NCI-H2171 (cell line): ENCODE data around the gene DUSP9.

Source experiments
- DNase-seq: peaks from one replicate; lab custom pipeline; 2025; lab: John Stamatoyannopoulos, UW

DUSP9 gene

DNA sequence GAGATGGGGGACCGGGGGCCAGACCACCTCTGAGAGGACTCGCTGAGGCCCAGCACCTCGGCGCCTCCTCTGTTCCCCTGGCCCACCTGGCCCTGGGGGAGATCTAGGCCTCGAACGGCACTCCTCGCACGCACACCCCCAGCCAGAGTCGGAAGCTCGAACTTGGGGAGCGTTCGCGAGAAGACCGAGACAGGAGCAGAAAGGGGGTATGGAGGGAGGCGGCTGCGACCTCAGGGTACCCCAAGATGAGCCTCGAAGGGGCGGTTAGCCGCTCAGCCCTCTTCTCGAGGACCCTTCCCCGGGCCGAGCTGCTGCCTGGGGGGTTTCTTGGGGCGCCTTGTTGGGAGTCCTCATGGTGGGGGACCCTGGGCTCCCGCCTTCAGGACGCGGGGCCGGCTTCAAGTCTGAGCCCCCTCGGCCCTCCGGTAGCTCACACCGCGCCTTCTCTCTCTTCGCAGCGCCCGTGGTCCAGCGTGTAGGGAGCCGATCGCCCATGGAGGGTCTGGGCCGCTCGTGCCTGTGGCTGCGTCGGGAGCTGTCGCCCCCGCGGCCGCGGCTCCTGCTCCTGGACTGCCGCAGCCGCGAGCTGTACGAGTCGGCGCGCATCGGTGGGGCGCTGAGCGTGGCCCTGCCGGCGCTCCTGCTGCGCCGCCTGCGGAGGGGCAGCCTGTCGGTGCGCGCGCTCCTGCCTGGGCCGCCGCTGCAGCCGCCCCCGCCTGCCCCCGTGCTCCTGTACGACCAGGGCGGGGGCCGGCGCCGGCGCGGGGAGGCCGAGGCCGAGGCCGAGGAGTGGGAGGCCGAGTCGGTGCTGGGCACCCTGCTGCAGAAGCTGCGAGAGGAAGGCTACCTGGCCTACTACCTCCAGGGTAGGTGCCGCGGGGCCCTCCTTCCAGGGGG lies 706 bp downstream of the DUSP9 start:
- no peak for DNase-seq

DNA sequence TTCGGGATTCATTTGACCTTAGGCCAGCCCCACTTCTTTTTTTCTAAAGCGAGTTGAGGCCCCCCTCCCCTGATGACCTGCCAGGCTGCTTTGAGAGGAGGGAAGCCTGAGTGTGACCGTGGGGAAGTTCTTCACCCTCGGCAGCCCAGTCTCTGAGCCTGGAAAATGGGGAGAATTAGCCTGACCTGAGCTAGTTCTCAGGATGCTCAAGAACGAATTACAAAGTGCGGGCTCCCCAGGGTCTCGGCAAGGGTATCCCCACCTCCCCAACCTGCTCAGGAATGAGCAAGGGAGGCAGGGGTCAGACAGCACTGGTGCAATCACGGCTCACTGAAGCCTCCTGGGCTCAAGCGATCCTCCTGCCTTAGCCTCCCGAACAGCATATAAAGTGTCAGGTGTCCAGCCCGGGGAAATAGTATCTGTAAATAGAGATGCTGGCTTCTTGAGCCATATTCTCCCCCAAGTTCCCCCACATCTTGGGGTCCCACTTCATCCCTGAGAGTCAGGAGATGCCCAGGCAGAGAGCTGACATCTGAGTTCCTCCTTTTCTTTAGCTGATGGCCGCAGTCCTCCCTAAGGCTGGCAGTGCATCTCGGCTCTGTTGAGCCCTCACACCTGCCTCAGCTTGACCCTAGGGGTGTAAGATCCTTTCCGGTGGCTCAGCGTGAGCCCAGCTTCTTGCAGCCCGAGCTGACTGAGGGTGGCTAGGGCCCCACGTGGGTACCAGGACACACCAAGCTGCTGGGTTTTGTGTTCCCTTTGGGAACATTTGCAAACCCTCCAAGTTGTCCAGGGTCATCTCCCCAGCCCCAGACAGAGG lies 1.6 kb downstream of the DUSP9 start:
- DNase-seq = no peak

DNA sequence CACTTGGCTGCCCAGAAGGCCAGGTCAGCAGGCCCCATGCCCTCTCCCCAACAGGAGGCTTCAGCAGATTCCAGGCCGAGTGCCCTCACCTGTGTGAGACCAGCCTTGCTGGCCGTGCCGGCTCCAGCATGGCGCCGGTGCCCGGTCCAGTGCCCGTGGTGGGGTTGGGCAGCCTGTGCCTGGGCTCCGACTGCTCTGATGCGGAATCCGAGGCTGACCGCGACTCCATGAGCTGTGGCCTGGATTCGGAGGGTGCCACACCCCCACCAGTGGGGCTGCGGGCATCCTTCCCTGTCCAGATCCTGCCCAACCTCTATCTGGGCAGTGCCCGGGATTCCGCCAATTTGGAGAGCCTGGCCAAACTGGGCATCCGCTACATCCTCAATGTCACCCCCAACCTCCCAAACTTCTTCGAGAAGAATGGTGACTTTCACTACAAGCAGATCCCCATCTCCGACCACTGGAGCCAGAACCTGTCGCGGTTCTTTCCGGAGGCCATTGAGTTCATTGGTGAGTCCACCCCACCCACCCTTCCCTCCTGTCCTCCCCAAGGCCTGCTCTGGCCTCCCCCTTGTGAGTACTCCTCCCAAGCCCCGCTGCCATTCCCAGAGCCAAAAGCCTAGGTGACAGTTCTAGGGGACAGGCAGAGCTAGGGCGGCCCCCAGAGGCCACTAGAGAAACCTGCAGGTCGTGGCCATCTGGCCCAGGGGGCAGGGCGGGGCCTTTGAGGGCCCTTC lies 2.3 kb downstream of the DUSP9 start:
- no peak for DNase-seq

DNA sequence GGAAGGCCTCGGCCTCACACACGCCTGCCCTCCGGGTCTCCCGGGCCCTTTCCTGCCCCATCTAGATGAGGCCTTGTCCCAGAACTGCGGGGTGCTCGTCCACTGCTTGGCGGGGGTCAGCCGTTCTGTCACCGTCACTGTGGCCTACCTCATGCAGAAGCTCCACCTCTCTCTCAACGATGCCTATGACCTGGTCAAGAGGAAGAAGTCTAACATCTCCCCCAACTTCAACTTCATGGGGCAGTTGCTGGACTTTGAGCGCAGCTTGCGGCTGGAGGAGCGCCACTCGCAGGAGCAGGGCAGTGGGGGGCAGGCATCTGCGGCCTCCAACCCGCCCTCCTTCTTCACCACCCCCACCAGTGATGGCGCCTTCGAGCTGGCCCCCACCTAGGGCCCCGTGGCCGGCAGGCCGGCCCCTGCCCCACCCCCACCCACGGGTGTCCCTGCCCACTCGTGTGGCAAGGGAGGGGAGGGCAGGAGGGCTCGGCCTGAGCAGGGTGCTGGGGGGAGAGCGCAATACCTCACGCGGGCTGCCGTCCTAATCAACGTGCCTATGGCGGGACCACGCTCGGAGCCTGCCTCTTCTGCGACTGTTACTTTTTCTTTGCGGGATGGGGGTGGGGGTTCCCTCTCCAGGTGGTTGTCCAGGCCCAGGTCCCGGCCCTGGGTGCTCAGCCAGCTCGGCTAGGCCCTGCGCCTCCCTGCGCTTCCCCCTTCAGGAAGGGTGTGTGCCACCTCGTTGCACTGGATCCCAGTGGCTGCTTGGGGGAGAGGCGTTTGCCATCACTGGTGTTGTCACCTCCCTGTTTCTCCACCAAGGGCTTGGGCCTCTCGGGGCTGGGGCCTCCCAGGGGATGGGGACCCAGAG lies 3.1 kb downstream of the DUSP9 start:
- no peak for DNase-seq

DNA sequence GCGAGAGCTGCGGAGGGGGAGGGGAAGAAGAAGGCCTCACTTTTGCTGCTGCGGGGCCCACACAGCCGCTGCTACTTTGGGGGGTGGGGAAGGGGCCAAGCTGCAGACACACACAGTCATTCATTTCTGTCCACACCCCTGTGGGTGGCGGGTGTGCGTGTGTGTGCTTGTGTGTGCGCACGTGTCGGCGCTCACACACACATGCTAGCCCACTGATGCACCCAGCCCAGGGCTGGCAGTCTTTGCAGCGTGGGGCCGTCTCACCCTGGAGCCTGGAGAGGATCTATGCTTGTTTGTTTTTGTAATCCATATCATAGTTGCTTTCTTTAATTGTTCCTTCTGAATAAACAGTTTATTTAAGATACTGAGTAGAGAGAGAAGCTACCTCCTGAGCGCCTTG lies 4.0 kb downstream of the DUSP9 start:
- DNase-seq = no peak

DNA sequence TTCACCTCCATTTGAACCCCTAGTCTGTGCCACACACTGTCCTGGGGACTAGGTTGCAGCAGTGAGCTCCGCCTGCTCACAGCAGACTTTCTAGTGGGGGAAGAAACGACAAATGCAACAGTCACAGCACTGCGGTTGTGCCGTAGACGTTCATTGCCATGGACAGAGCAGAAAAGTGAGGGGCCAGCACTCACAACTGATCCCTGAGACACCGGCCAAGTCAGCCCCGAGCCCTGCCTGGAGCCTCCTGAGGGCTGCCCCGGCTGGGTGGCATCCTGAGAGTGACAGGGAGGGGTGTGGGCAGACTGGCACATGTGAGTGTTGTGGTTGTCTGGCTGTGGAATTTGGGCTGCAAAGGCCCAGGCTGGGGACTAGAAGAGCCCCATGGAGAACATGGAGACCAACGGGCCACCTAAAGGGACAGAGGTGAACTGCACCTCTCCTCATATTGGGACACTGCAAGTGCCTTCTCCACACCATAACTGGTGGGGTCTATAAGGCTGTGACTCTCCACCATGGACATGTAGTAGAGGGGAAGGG lies 4.6 kb downstream of the DUSP9 start:
- DNase-seq = no peak

DNA sequence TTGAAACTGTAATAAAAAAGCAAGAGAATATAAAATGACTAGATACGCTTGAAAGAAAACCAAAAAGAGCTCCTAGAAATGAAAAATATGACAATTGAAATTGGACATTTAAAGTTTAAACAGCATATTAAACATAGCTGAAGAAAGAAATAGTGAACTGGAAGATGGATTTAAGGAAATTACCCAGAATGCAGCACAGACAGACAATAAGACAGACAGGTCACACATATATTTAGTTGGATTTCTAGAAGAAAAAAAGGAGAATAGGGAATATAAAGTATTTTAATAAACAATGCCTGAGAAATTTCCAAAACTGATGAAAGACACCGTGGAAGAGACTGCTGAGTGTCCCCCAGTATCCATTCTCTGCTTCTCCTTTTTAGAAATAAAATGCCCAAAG lies 6.6 kb downstream of the DUSP9 start:
- DNase-seq = no peak

DNA sequence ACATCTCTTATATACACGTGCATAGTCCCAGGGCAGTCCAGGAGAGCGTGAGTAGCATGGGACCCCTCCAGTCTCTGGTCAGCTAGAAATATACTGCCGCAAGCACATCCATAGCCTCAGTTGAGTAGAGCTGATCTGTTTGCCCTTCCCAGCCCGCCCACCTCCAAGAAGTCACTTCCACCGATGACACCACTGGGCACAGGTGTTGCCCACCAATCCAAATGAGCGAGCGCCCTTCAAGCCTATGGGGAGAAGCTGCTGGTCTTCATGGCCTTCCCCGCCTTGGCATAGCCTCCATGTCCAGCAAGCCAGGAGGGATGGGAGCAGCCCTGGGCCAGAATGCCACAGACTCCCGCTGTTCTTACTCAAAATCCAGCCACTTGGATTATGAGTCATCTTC lies 10.2 kb downstream of the DUSP9 start:
- DNase-seq = no peak

DNA sequence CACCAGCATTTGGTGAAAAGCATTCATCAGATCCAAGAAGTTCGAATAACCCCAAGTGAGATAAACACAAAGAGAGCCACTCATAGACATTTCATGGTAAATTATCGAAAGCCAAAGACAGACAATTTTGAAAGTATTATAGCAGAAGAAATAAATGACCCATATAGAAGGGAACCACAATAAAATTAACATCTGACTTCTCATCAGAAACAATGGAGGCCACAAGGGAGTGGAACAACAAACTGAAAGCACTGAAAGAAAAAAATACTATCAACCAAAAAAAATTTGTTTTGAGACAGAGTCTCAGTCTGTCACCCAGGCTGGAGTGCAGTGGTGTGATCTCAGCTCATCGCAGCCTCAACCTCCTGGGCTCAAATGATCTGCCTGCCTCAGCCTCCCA lies 12.3 kb downstream of the DUSP9 start:
- DNase-seq = no peak

DNA sequence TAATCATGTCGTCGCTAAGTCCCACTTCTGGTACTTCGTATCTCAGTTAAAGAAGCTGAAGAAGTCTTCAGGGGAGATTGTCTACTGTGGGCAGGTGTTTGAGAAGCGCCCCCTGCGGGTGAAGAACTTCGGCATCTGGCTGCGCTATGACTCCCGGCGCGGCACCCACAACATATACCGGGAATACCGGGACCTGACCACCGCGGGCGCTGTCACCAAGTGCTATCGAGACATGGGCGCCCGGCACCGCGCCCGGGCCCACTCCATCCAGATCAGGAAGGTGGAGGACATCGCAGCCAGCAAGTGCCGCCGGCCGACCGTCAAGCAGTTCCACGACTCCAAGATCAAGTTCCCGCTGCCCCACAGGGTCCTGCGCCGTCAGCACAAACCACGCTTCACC lies 15.3 kb downstream of the DUSP9 start:
- no peak for DNase-seq

DNA sequence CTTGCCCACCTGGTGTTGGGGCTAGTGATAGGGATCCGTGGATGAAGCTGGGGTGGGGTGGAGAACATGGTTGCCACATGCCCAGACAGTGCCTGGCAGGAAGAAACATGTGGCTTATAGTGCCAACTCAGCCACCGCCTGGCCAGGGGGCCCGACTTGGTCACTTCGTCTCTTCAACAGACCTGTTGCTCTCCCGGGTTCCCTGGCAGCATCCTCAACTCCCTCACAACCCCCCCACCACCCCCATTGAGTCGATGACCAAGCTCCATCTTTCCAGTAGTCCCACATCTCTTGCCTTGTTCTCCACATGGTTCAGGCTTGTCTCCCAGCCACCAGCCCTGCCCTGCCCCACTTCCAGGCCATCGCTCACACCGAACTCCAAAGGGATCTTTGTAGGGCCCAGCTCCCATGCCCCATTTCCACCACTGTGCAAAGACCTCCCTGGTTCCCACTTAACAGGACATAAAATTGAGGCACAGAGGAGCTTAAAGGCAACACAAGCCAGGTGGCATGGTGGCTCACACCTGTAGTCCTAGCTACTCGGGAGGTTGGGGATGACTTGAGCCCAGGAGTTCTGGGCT lies 18.8 kb downstream of the DUSP9 start:
- no peak for DNase-seq

DNA sequence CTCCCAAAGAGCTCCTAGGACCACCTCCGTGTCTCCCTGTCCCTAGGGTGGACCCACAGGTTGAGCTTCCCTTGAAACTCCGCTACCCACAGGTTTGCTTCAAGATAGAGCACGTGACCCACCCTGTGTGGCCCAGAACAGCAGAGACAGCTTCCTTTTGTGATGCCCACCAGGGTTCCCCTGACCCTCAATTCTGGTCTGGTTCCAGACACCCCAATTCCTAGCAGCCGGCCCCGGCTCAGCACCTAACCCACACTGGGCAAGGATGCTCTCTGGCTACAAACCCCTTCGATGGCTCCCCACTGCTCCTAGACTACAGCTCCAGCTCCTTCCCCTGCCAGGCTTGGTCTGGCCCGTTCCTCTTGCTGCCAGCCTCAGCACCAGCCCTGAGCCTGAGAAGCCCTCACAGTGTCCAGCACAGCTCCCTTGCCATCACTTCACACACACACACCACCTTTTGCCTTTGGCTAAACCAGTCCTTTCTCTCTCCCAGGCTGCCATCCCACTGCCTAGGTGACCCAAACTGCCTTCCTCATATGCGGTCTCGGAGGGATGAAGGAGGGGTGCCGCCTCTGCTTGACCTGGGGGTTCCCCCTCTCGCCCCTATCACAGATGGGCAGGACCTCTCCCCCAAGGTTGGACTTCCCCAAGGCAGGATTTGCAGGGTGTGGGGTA lies 20.4 kb downstream of the DUSP9 start:
- DNase-seq = no peak

DNA sequence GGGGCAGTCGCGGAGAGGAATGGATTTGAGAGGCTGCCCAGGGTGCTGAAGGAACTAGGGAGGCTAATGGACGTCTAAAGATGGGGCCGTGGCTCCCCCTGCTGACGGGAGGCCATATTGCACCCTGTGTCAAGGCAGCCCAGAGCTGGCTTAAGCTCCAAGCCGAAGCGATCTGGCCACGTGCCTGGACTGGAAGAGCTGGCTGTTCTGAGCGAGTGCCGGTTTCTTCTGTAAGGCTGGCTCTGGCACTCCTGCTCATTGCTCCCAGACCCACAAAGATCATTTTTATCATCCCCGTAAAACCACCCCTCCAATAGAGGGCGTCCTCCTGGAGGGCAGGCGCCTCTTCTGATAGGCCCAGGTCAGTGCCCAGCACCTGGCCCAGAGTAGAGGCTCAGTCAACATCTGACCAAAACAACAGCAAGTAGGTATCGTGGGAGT lies 21.0 kb downstream of the DUSP9 start:
- no peak for DNase-seq

DNA sequence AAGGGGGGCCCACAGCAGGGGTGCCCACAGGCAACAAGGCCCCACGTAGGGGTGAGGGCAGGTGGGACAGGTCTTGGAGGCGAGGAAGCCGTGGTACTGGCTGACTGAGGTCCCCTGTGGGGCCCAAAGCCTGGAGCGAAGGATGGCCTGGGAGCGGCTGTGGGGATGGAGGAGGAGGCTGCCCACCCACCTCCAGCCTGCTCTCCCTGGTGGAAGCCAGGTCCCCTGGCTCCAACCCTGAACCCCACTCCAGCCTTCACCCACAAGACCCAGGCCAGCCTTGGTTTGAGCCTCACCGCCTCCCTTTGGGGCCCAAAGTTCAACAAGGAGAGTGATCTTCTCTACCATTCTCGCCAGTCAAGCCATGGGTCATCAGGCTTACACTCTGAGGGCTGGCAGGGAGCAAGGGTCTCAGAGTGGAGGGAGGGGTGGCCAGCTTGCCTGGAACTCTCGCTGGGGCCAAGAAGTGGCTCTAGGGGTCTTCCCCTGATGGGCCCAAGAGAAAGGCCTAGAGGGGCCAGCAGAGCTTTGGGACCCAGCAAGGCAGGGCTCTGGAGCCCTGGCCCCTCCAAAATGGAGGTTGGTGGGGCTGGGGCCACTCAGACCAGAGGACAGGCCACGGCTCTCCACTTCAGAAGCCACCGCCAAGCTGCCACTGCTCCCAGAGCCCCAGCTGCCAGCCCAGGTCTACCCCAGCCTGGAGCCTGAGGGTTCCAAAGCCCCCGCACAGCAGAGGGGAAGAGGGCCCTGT lies 21.6 kb downstream of the DUSP9 start:
- no peak for DNase-seq

DNA sequence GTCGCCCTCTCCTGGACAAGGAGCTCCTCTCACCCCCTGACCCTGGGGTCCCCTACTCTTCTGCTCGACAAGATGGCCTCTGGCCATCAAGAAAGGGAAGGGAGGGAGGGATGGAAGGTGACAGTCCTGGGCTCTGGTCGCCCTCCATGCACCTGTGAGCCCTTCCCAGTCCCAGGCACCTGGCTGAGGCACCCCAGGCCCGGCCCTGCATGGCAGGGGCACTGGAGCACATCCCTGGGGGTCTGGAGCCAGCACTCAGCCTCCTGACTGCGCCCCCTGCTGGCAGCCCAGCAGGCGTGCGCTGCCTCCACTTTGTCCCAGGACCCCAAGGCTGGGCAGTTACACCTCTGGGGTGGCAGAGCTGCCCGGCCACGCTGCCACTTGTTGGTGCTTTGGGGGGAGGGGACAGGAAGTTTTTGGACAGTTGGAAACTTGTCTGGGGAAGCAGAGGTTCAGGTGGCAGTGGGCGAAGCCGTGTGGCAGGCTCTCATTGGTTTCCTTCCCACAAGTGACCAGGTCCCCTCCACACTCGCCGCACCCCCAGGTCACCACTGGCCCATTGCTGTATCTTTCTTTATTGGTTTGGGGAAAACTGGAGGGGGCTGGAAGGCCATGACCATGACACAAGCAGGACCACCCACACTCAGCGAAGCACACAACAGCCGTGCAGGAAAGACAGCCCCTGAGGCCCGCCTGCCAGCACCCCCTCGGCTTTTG lies 22.3 kb downstream of the DUSP9 start:
- DNase-seq = no peak

DNA sequence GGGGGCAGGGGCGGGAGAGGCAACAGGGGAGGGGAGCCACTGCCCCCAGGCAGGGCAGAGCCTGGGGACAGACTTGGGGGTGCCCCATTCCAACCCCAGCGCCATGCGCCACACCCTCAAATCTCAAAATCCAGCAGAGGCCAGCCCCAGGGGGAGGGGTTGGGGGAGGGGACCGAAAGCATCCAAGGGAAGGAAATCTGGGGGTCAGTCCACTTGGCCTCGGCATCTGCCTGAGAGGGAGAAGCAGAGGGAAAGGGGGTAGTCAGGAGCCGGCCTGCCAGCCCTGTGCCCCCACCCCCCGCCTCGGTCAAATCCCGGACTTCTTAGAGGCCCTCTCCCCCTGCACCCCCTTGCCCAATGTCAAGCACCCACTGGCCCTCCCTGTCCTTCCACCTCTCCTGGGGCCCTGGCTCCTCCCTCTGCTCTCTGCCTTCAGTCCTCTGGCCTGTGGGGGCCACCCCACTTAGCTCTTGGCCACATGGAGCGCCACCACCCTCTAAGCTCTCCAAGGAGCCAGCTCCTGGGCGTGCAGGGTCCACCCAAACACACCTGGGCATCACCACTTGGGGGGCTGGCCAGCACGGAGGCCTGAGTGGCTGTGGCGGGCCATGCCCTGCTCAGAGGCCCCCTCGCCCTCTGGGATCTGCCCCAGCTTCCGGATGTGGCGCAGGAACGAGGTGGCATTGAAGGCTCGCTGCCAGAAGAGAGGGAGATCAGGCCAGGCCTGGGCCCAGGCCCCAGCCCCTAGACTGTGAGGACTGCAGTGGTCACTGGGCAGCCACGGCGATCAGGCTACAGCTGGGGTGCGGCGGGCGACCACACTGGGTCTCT lies 23.1 kb downstream of the DUSP9 start:
- no peak for DNase-seq

DNA sequence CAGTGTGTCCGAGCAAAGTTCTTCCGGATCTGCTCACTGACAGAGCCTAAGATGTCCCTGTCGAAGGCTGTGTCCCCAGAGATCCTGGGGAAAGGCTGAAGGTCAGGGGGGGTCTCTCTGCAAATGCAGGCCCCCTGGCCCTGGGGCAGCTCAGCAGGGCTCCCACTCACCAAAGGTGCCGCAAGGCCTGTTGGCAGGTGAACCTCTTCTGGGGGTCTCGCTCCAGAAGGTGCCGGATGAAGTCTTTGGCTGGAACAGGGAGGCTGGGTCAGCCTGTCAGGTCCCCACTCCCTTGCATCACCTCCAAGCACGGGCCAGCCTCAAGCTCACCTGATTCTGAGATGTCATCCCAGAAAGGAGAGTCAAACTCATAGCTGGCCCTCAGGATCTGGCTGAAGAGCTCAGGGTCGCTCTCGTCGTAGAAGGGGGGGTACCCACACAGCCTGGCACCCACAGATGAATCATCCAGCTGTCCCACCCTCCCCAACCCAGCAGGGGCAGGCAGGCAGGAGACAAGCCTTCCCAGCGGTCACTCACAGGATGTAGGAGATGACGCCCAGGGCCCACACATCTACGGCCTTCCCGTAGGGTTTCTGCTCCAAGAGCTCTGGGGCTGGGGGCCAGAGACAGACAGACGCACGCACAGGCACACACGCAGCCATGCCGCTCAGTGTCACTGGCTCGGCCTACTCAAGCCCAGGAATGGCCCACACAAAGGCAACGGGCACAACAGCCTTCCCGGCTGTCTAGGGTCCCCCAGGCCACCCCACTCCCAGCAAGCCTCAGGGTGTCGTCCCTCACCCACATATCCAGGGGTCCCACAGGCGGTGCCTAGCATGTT lies 24.0 kb downstream of the DUSP9 start:
- no peak for DNase-seq
